CD1c-positive myeloid dendritic cell (primary cell): ENCODE results near the gene SRPRB.

Experiments used
- DNase-seq: peaks from one replicate; pipeline ENCODE4 v3.0.0-alpha.2; 2016; ENCODE audit errors: extremely low spot score

SRPRB gene

GRCh38 chr3:133825969-133826727 lies 20.5 kb downstream of the SRPRB start:
- DNase-seq = no peak

GRCh38 chr3:133827136-133827535 lies 21.5 kb downstream of the SRPRB start:
- DNase-seq = no peak

GRCh38 chr3:133827684-133828083 lies 22.1 kb downstream of the SRPRB start:
- no peak for DNase-seq

GRCh38 chr3:133828576-133829309 lies 23.1 kb downstream of the SRPRB start:
- DNase-seq = no peak

- DNase-seq = no peak
Observed at GRCh38 chr3:133829310-133829707, 23.7 kb downstream of the SRPRB start.

DNA sequence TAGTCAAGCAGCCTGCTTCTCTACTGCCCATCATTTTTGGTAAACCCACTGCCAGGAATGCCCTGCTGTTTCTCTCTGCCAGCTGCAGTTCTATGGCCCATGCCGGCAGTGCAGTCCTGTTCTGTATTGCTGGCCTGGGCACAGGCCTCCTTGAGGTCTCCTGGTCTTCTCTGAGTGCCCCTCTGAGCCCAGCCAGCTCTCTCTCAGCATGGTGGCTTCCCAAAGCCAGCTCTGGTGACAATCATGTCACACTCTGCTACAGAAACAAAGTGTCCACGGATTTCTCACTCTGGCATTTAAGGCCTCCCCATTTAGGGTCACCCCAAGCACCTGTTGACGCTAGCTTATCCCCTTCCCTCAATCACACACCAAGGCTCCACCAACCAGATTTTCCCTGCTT lies 24.5 kb downstream of the SRPRB start:
- no peak for DNase-seq

DNA sequence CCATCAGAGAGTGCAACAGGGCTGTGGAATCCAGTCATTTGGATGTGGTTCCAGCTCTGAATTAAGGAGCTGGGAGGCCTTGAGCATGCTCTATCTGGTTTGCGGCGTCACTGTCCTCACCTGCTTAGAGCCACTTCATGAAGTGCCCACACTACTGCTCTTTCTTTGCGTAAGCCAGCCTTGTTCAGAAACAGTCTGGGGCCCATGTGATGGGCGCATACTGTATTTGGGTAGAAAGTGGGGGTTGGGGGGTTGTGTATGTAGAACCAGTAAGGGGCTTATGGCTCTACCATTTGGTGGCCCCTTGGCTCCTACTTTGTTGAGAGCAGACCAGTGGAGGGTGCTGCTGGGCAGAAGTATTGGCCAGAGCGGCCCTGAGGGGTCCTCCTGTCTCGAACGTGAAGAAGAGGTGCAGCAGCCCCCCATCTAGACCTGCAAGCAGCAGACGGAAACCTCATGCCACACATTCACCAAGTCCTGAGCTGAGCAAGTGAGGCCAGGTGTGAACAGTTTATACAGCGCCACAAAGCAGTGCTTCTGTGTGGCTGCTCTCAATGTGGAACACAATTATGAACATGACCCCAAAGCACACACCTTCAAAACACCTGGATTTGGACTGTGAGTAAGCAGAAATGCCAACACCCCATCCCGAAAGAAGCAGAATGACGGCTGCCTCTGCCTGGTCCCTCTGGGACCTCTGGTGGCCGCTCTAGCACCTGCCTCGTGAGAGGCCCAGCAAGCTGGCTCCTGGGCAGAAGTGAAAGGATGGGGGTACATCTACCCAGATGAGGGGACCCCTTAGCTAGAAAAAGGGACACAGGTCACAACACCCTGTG lies 26.6 kb downstream of the SRPRB start:
- no peak for DNase-seq

DNA sequence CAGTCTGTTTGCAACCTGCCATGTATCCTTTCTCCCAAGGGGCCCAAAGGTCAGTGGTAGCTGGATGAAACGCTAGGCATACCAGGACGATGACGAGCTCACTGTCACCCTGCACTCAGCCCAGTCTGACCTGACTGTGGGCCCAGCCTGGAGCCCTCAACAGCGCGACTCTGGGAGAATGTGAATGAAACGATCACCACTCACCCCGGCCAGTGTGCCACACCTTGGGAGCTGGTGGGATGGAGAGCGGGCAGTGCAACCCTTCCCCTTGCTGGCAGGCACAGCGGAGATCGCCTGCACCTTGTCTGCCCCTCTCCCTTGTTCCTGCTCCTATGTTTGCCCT lies 27.2 kb downstream of the SRPRB start:
- no peak for DNase-seq

- no peak for DNase-seq
Observed at GRCh38 chr3:133833267-133833666, 27.7 kb downstream of the SRPRB start.

DNA sequence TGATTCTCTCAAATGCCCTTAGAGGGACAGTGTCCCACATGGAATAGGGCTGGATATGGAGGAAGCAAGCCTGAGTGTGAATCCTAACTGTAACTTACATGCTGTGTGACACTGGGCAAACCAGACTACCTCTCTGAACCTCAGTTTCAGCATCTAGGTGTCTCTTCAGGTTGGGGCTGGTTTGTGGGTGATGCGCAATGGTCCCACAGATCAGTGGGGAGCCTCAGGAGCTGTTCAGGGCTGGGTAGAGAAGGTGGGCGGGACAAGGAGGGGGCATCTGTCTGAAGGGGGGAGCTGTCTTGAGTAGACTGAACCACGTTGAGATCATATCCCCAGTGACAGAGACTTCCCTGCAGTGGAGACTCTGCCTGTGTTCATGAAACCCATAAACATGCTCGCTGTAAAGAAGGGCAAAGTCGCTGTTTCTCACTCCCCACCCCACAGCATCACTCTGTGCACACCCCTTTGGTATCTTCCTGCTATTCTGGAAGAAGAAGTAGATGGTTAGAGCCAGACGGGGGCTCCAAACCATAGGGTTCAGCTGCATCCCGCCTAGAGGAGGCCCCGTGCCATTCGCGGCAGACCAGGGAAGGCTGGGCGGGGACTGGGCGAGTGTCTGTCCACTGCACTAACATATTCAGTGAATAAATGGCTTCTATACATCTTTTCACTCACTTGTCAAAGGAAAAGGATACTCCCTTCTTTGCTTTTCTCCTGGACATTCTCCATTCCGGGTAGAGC lies 28.4 kb downstream of the SRPRB start:
- no peak for DNase-seq

- DNase-seq = no peak
Observed at GRCh38 chr3:133834621-133835417, 29.2 kb downstream of the SRPRB start.

- DNase-seq = no peak
Observed at GRCh38 chr3:133835418-133835743, 29.8 kb downstream of the SRPRB start.

GRCh38 chr3:133835961-133836360 lies 30.3 kb downstream of the SRPRB start:
- DNase-seq = no peak

GRCh38 chr3:133836497-133837158 lies 31.0 kb downstream of the SRPRB start:
- DNase-seq = no peak

- DNase-seq = no peak
Observed at GRCh38 chr3:133837487-133838295, 32.1 kb downstream of the SRPRB start.

GRCh38 chr3:133838296-133838789 lies 32.7 kb downstream of the SRPRB start:
- no peak for DNase-seq

DNA sequence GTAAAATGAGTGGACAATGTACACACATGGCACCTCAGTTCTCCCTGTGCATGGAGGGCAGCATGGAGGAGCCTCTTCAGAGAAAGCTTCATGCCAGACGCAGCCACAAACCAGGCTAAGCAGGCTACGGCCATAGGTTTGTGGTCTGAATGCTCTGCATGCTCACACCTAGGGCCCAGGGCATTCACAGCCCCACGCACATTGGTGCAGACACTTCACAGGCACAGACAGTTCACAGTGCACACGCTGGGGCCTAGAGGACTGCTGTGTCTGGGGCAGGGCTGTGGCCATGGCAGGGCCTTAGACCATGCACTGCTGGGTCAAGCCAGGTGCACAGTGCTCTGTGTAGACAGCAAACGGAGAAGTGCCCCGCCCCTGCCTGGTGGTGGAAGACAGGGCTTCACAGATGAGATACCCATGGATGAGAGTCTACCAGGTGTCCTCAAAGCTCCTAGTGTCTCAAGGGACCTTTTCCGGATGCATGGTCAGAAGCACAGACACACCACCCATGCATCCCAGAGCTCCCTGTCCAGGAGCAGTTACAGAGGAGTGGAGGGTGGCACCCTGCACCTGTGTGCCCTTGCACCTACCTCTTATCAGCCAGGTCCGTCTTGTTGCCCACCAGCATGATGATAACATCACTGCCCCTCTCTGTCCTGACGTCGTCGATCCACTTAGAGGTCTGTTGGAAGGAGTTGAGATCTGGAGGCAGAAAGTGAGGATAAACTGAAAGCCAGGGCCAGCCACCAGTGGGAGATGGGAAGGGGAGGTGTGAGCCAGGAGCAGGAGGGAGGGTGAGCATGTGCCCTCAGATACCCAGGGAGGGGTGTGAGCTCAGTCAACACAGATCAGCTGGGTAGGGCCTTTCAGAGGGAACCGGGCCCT lies 33.5 kb downstream of the SRPRB start:
- DNase-seq = no peak

- DNase-seq = no peak
Observed at GRCh38 chr3:133840055-133840737, 34.6 kb downstream of the SRPRB start.
